Activated T-cell treated with anti-CD3 and anti-CD28 coated beads, Interleukin-2, amount 50 U/mL, for 72 hours (primary cell): ENCODE data around the gene ZNF112. TPM values are rescaled to one million over a fixed set of nuclear protein-coding genes. Genes with fewer than 3 reads are reported as not detected.

Source experiments
- total RNA-seq, 2 donors: library from RNA; stranded (reverse); gene quantifications; one replicate each; pipeline ENCODE4 v1.2.3, GENCODE V29; 2022

The ZNF112 gene
- total RNA-seq, 2 donors from 2014 or later, result 0.07 TPM; not detected in 1

Other genes with a start within 250 kb of the ZNF112 start
- 1 to 10 TPM; 1.9 to 3.0 TPM for gene ZNF225, start 243.3 kb downstream of the ZNF112 start, total RNA-seq
- gene ZNF234, start 215.1 kb downstream of the ZNF112 start, total RNA-seq, result 1 to 10 TPM; 6.2 to 8.5 TPM
- gene ZNF226, start 191.6 kb downstream of the ZNF112 start, total RNA-seq, result 10 to 100 TPM; 15.3 to 16.3 TPM
- gene ZNF227, start 144.1 kb downstream of the ZNF112 start, total RNA-seq, result 10 to 100 TPM; 31.5 to 36.6 TPM
- gene ZNF233, start 96.8 kb downstream of the ZNF112 start, total RNA-seq, result under 1 TPM; 0.28 to 0.38 TPM
- gene ZNF235, start 51.7 kb downstream of the ZNF112 start, total RNA-seq, result 1 to 10 TPM; 4.7 to 6.2 TPM
- 1 to 10 TPM; 1.9 to 2.2 TPM for gene ZNF285, start 44.9 kb upstream of the ZNF112 start, total RNA-seq
- 1 to 10 TPM; 1.4 to 2.7 TPM for gene ZNF229, start 91.8 kb upstream of the ZNF112 start, total RNA-seq
- 10 to 100 TPM in 1 of 2 donors, 1 to 10 TPM in 1; 8.2 to 10.5 TPM for gene ZNF180, start 143.8 kb upstream of the ZNF112 start, total RNA-seq
- not detected for gene CEACAM20, start 173.0 kb upstream of the ZNF112 start, total RNA-seq